Panc1 (cell line): ENCODE data around the gene MACROD2. TPM values are rescaled to one million over a fixed set of nuclear protein-coding genes. Genes with fewer than 3 reads are reported as not detected.

ENCODE experiments used
- ATAC-seq: fragments of 200-7000 bp; cut with Tn5 transposase; 2 replicates; pipeline ENCODE4 v1.9.1; 2020; ENCODE audit warnings: mild to moderate bottlenecking, moderate library complexity
- BruUV-seq: library from RNA; stranded (reverse); fragments of 400-500 nt; replicated peaks from 2 replicates; lab custom pipeline; 2021; lab: Mats Ljungman, UMichigan
- CTCF ChIA-PET: fragments of 300-600 bp; sonication (Branson Sonifier 250); formaldehyde crosslinking; loops from one replicate; lab custom pipeline; 2022; ENCODE audit warnings: antibody characterized with exemption; lab: Charles Lee
- POLR2A ChIA-PET: fragments of 300-600 bp; sonication (Branson Sonifier 250); formaldehyde crosslinking; loops from one replicate; lab custom pipeline; 2022; ENCODE audit warnings: antibody characterized with exemption; lab: Charles Lee
- DNase-seq: peaks from one replicate; pipeline ENCODE4 v3.0.0-alpha.2; 2010; ENCODE audit warnings: low read depth, low spot score
- H3K27ac ChIP-seq: 2 replicates; pipeline ENCODE4 v1.5.1; 2011; ENCODE audit warnings: mild to moderate bottlenecking, low read length, inconsistent platforms
- H3K27me3 ChIP-seq: fragments of 200-500 bp; sonication (Bioruptor generic); 2 replicates; pipeline ENCODE4 v1.6.0; 2014; ENCODE audit warnings: low read length, inconsistent platforms; ENCODE audit not compliant: control insufficient read depth, insufficient read depth
- H3K36me3 ChIP-seq: fragments of 200-500 bp; sonication (Bioruptor generic); 2 replicates; pipeline ENCODE4 v1.5.1; 2014; ENCODE audit warnings: inconsistent platforms, mild to moderate bottlenecking, low read length, moderate library complexity; ENCODE audit not compliant: control insufficient read depth, insufficient read depth
- H3K4me1 ChIP-seq: 2 replicates; pipeline ENCODE4 v1.5.1; 2011; ENCODE audit warnings: inconsistent platforms, mild to moderate bottlenecking, low read length, moderate library complexity; ENCODE audit not compliant: control insufficient read depth, insufficient read depth
- H3K4me3 ChIP-seq, 2 experiments: 2 replicates each; pipeline ENCODE4 v1.5.1; 2011 to 2012; ENCODE audit warnings: low read depth in 2 of 2, low read length in 2 of 2, mild to moderate bottlenecking in 2 of 2, inconsistent platforms in 1 of 2, moderate library complexity in 1 of 2
- H3K9me3 ChIP-seq: fragments of 200-500 bp; sonication (Bioruptor generic); 2 replicates; pipeline ENCODE4 v1.5.1; 2014; ENCODE audit warnings: low read depth, mild to moderate bottlenecking, inconsistent platforms, low read length, moderate library complexity; ENCODE audit not compliant: control insufficient read depth, insufficient read depth
- POLR2AphosphoS5 ChIP-seq: IDR thresholded peaks from 2 replicates; pipeline ENCODE4 v1.6.1; 2012; ENCODE audit warnings: mild to moderate bottlenecking, low read depth, low read length, moderate library complexity
- REST ChIP-seq, 2 experiments: IDR thresholded peaks; 2 replicates each; pipeline ENCODE4 v1.6.1; 2011 to 2012; ENCODE audit warnings: low read depth in 2 of 2, control low read depth in 1 of 2, low read length in 1 of 2, mild to moderate bottlenecking in 1 of 2, moderate library complexity in 1 of 2; ENCODE audit not compliant: insufficient read depth in 1 of 2
- SIN3A ChIP-seq: IDR thresholded peaks from 2 replicates; pipeline ENCODE4 v1.6.1; 2012; ENCODE audit warnings: low read depth, mild to moderate bottlenecking, low read length, moderate library complexity, borderline replicate concordance; ENCODE audit not compliant: insufficient read depth
- TCF7L2 ChIP-seq: IDR thresholded peaks from 2 replicates; pipeline ENCODE4 v1.6.1; 2011; ENCODE audit warnings: mild to moderate bottlenecking, low read depth, low read length, inconsistent platforms
- in situ Hi-C: cut with HindIII; loops from 2 replicates; pipeline ENCODE4 v1.10.0; 2016; ENCODE audit warnings: low sequenced_read_pairs, low pct_unique_long_range_greater_than_20kb
- intact Hi-C: fragments of 100-400 bp; cut with micrococcal nuclease; formaldehyde crosslinking; loops from one replicate; pipeline ENCODE4 v1.10.0; 2022; ENCODE audit not compliant: unreplicated experiment
- total RNA-seq: library from RNA; stranded (reverse); gene quantifications from one replicate; pipeline ENCODE4 v1.2.1, GENCODE V29; 2021; ENCODE audit not compliant: unreplicated experiment
- TF ChIP-seq, protein P1 (sequence below): fragments of 450-650 bp; IDR thresholded peaks from 2 replicates; pipeline ENCODE4 v1.5.1; 2017; ENCODE audit warnings: mild to moderate bottlenecking

MACROD2 gene
- total RNA-seq, 1 experiment from 2014 or later: 1.2 TPM

DNA sequence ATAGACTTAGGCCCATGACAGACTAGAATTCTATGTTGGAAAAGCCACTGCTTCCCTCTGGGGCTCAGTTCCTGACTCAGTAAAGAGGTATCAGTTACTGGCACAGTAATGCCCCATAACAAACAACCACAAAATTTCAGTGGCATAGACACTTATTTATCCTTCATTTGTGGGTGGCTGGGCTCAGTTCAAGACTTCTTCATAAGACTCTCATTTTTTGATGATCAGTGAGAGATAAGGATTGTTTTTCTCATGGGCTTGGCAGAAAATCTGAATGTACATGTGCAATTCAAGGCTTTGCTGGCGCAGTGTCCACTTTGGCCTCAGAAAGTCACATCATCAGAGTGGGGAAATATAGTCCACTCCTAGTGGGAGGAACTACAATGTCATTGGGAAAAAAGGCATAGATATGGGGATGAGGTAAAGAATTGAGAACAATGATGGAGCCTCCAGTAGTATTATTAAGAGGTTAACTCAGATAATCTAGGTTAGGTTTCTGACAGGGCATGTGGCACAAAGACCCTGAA is 726.7 kb downstream of the MACROD2 start:
- no peak overlapping the region for H3K4me3 ChIP-seq
- no peak for DNase-seq
- intact Hi-C loops (no loop called here), in situ Hi-C loops (no loop called here)
- BruUV-seq: no TSS peak
- H3K27ac ChIP-seq: no peak overlapping the region
- no peaks in the 10 kb centered on the region for H3K36me3 ChIP-seq
- ChIA-PET POLR2A (no interaction called here), CTCF (no interaction called here)
- no peaks in the 10 kb centered on the region for H3K4me1 ChIP-seq
- TF ChIP-seq, protein P1, sequence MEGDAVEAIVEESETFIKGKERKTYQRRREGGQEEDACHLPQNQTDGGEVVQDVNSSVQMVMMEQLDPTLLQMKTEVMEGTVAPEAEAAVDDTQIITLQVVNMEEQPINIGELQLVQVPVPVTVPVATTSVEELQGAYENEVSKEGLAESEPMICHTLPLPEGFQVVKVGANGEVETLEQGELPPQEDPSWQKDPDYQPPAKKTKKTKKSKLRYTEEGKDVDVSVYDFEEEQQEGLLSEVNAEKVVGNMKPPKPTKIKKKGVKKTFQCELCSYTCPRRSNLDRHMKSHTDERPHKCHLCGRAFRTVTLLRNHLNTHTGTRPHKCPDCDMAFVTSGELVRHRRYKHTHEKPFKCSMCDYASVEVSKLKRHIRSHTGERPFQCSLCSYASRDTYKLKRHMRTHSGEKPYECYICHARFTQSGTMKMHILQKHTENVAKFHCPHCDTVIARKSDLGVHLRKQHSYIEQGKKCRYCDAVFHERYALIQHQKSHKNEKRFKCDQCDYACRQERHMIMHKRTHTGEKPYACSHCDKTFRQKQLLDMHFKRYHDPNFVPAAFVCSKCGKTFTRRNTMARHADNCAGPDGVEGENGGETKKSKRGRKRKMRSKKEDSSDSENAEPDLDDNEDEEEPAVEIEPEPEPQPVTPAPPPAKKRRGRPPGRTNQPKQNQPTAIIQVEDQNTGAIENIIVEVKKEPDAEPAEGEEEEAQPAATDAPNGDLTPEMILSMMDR: no peak
- TF ChIP-seq POLR2AphosphoS5 (no peak), TCF7L2 (no peak), REST (IDR thresholded peaks at IDR 0.05; ENCODE audit: insufficient read depth in 1 of 2, low read depth in 2 of 2, low read length in 1 of 2) (no peak), SIN3A (no peak)
- H3K27me3 ChIP-seq: no peaks in the 10 kb centered on the region
- ATAC-seq: no peak
- no peaks in the 10 kb centered on the region for H3K9me3 ChIP-seq

DNA sequence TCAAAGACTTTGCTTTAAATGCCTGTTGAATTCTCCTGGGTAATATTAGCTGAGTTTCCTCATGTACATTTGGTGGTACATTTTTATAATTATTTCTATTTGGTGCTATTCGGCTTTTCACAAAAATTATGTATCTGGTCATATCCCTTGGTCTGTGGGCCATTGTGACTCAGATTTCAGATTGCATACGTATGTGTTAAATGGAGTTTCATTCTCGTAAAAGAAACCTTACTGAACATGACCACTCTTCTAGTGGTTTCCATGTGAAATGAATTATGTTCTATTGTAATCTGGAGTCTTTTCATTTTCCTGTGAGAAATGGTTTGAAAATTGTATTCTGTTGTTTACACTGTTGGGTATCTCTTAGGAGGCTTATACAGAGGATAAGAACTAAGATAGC is 728.3 kb downstream of the MACROD2 start:
- ChIA-PET CTCF (no interaction called here), POLR2A (no interaction called here)
- no peak overlapping the region for H3K27ac ChIP-seq
- no TSS peak for BruUV-seq
- no peak for ATAC-seq
- H3K4me3 ChIP-seq: no peak overlapping the region
- no peaks in the 10 kb centered on the region for H3K4me1 ChIP-seq
- no peaks in the 10 kb centered on the region for H3K27me3 ChIP-seq
- no peak for DNase-seq
- intact Hi-C loops (no loop called here), in situ Hi-C loops (no loop called here)
- no peaks in the 10 kb centered on the region for H3K9me3 ChIP-seq
- TF ChIP-seq POLR2AphosphoS5: no peak
- TF ChIP-seq, protein P1: no peak
- no peaks in the 10 kb centered on the region for H3K36me3 ChIP-seq

GRCh38 chr20:14724036-14724435 is 728.7 kb downstream of the MACROD2 start:
- DNase-seq: no peak
- BruUV-seq: no TSS peak
- Histone ChIP-seq H3K27me3 (no peaks in the 10 kb centered on the region), H3K4me3 (no peak overlapping the region), H3K9me3 (no peaks in the 10 kb centered on the region), H3K36me3 (no peaks in the 10 kb centered on the region), H3K27ac (no peak overlapping the region), H3K4me1 (no peaks in the 10 kb centered on the region)
- intact Hi-C loops (no loop called here), in situ Hi-C loops (no loop called here)
- TF ChIP-seq POLR2AphosphoS5 (no peak), TCF7L2 (no peak), REST (IDR thresholded peaks at IDR 0.05; ENCODE audit: insufficient read depth in 1 of 2, low read depth in 2 of 2, low read length in 1 of 2) (no peak), SIN3A (no peak)
- TF ChIP-seq, protein P1: no peak
- no peak for ATAC-seq
- POLR2A ChIA-PET: no interaction called here
- CTCF ChIA-PET: no interaction called here
